ES-I3 (cell line): ENCODE results near the gene LRRC55.
A peak's percentile ranks its signal among the peaks of the same experiment; 100 is the strongest.

ENCODE experiments used
- H3K36me3 ChIP-seq: 2 replicates; pipeline ENCODE4 v1.6.1; 2013; ENCODE audit warnings: mild to moderate bottlenecking, low read length, control low read depth, moderate library complexity; ENCODE audit not compliant: insufficient read depth
- H3K4me1 ChIP-seq: 2 replicates; pipeline ENCODE4 v1.6.1; 2013; ENCODE audit warnings: mild to moderate bottlenecking, control low read depth, low read length; ENCODE audit not compliant: insufficient read depth
- H3K9ac ChIP-seq: 2 replicates; pipeline ENCODE4 v1.6.1; 2013; ENCODE audit warnings: low read depth, mild to moderate bottlenecking, low read length, moderate library complexity
- H3K9me3 ChIP-seq: 2 replicates; pipeline ENCODE4 v1.6.1; 2013; ENCODE audit warnings: mild to moderate bottlenecking, low read length, moderate library complexity; ENCODE audit not compliant: control insufficient read depth, insufficient read depth

Gene LRRC55

GRCh38 chr11:57203359-57203758 is 21.6 kb downstream of the LRRC55 start:
- H3K9me3 ChIP-seq = no peaks in the 10 kb centered on the region
- no peaks in the 10 kb centered on the region for H3K36me3 ChIP-seq
- peaks cover 5% of the 10 kb centered on the region for H3K4me1 ChIP-seq
- H3K9ac ChIP-seq = no peak overlapping the region

- no peak overlapping the region for H3K9ac ChIP-seq
- no peaks in the 10 kb centered on the region for H3K9me3 ChIP-seq
- H3K4me1 ChIP-seq = peaks cover 5% of the 10 kb centered on the region
- H3K36me3 ChIP-seq = no peaks in the 10 kb centered on the region
Observed at GRCh38 chr11:57203882-57204480, 22.2 kb downstream of the LRRC55 start.

- Histone ChIP-seq H3K9me3 (no peaks in the 10 kb centered on the region), H3K36me3 (no peaks in the 10 kb centered on the region), H3K4me1 (peaks cover 6% of the 10 kb centered on the region), H3K9ac (no peak overlapping the region)
Observed at GRCh38 chr11:57205041-57205641, 23.4 kb downstream of the LRRC55 start.

GRCh38 chr11:57207168-57207567 is 25.4 kb downstream of the LRRC55 start:
- H3K9me3 ChIP-seq = no peaks in the 10 kb centered on the region
- H3K36me3 ChIP-seq = no peaks in the 10 kb centered on the region
- H3K9ac ChIP-seq = no peak overlapping the region
- peaks cover 18% of the 10 kb centered on the region for H3K4me1 ChIP-seq

- H3K4me1 ChIP-seq = peaks cover 36% of the 10 kb centered on the region
- H3K36me3 ChIP-seq = no peaks in the 10 kb centered on the region
- H3K9me3 ChIP-seq = no peaks in the 10 kb centered on the region
- no peak overlapping the region for H3K9ac ChIP-seq
Observed at GRCh38 chr11:57210781-57211180, 29.0 kb downstream of the LRRC55 start.

- Histone ChIP-seq H3K9ac (peak overlapping the region; percentile 44; the same call in 1 of the 2 replicates), H3K4me1 (peaks cover 36% of the 10 kb centered on the region), H3K9me3 (no peaks in the 10 kb centered on the region), H3K36me3 (no peaks in the 10 kb centered on the region)
Observed at GRCh38 chr11:57213342-57214097, 31.8 kb downstream of the LRRC55 start.

GRCh38 chr11:57214098-57214417 is 32.3 kb downstream of the LRRC55 start:
- Histone ChIP-seq H3K4me1 (peaks cover 36% of the 10 kb centered on the region), H3K9ac (no peak overlapping the region), H3K9me3 (no peaks in the 10 kb centered on the region)

GRCh38 chr11:57214494-57214893 is 32.7 kb downstream of the LRRC55 start:
- H3K36me3 ChIP-seq = no peaks in the 10 kb centered on the region
- no peak overlapping the region for H3K9ac ChIP-seq
- no peaks in the 10 kb centered on the region for H3K9me3 ChIP-seq
- peaks cover 36% of the 10 kb centered on the region for H3K4me1 ChIP-seq

More at GRCh38 chr11:57214098-57214417, 32.3 kb downstream of the LRRC55 start:
- H3K36me3 ChIP-seq = no peaks in the 10 kb centered on the region

- no peaks in the 10 kb centered on the region for H3K9me3 ChIP-seq
Observed at GRCh38 chr11:57216463-57216862, 34.7 kb downstream of the LRRC55 start.

GRCh38 chr11:57217053-57217452 is 35.3 kb downstream of the LRRC55 start:
- Histone ChIP-seq H3K4me1 (peaks cover 26% of the 10 kb centered on the region), H3K9ac (no peak overlapping the region), H3K9me3 (no peaks in the 10 kb centered on the region), H3K36me3 (no peaks in the 10 kb centered on the region)

More at GRCh38 chr11:57216463-57216862, 34.7 kb downstream of the LRRC55 start:
- H3K4me1 ChIP-seq = peaks cover 24% of the 10 kb centered on the region
- no peaks in the 10 kb centered on the region for H3K36me3 ChIP-seq
- H3K9ac ChIP-seq = no peak overlapping the region

GRCh38 chr11:57219021-57219627 is 37.4 kb downstream of the LRRC55 start:
- no peaks in the 10 kb centered on the region for H3K9me3 ChIP-seq
- peaks cover 17% of the 10 kb centered on the region for H3K4me1 ChIP-seq
- H3K9ac ChIP-seq = no peak overlapping the region
- H3K36me3 ChIP-seq = no peaks in the 10 kb centered on the region

- Histone ChIP-seq H3K9me3 (no peaks in the 10 kb centered on the region), H3K9ac (no peak overlapping the region), H3K36me3 (no peaks in the 10 kb centered on the region), H3K4me1 (peaks cover 10% of the 10 kb centered on the region; the same call in 1 of the 2 replicates)
Observed at GRCh38 chr11:57222239-57222638, 40.5 kb downstream of the LRRC55 start.

GRCh38 chr11:57223601-57224000 is 41.8 kb downstream of the LRRC55 start:
- Histone ChIP-seq H3K36me3 (no peaks in the 10 kb centered on the region), H3K9me3 (no peaks in the 10 kb centered on the region), H3K4me1 (peaks cover 10% of the 10 kb centered on the region; the same call in 1 of the 2 replicates), H3K9ac (no peak overlapping the region)

- no peaks in the 10 kb centered on the region for H3K36me3 ChIP-seq
- H3K9ac ChIP-seq = no peak overlapping the region
- no peaks in the 10 kb centered on the region for H3K9me3 ChIP-seq
- peaks cover 10% of the 10 kb centered on the region; the same call in 1 of the 2 replicates for H3K4me1 ChIP-seq
Observed at GRCh38 chr11:57224128-57224527, 42.4 kb downstream of the LRRC55 start.
